HS-27A (cell line): ENCODE results near the gene INPP4B.
"Not testable (repeated sequence)": the region's sequence is repeated elsewhere in the genome, so short reads cannot be mapped to it uniquely, and the experiment has no call there.

Experiments used
- DNase-seq: peaks from one replicate; pipeline ENCODE4 v3.0.0-alpha.2; 2012; ENCODE audit warnings: low read depth, missing footprints

Gene INPP4B

GRCh38 chr4:142683997-142684396, 162.1 kb downstream of the INPP4B start:
- no peak for DNase-seq

GRCh38 chr4:142683503-142683902, 162.6 kb downstream of the INPP4B start:
- no peak for DNase-seq

- no peak for DNase-seq
Measured at GRCh38 chr4:142671516-142671915, 174.6 kb downstream of the INPP4B start.

- DNase-seq: peak; percentile 20
Measured at GRCh38 chr4:142663828-142664227, 182.3 kb downstream of the INPP4B start.

GRCh38 chr4:142660728-142661127, 185.4 kb downstream of the INPP4B start:
- DNase-seq: no peak

GRCh38 chr4:142656178-142656577, 189.9 kb downstream of the INPP4B start:
- peak; percentile 22 for DNase-seq

GRCh38 chr4:142648378-142648777, 197.7 kb downstream of the INPP4B start:
- no peak for DNase-seq

GRCh38 chr4:142645475-142646108, 200.5 kb downstream of the INPP4B start:
- DNase-seq: no peak

- not testable (repeated sequence) for DNase-seq
Measured at GRCh38 chr4:142644628-142645027, 201.5 kb downstream of the INPP4B start.

GRCh38 chr4:142637614-142638013, 208.5 kb downstream of the INPP4B start:
- DNase-seq: no peak

GRCh38 chr4:142631836-142632235, 214.3 kb downstream of the INPP4B start:
- no peak for DNase-seq

- peak; percentile 57 for DNase-seq
Measured at GRCh38 chr4:142615324-142615665, 230.8 kb downstream of the INPP4B start.

- DNase-seq: peak; percentile 42
Measured at GRCh38 chr4:142614621-142615323, 231.3 kb downstream of the INPP4B start.

- DNase-seq: no peak
Measured at GRCh38 chr4:142607976-142608375, 238.1 kb downstream of the INPP4B start.

GRCh38 chr4:142600952-142601351, 245.1 kb downstream of the INPP4B start:
- DNase-seq: no peak

GRCh38 chr4:142598132-142598531, 248.0 kb downstream of the INPP4B start:
- no peak for DNase-seq

- DNase-seq: no peak
Measured at GRCh38 chr4:142596595-142596994, 249.5 kb downstream of the INPP4B start.

- DNase-seq: no peak
Measured at GRCh38 chr4:142596121-142596520, 250.0 kb downstream of the INPP4B start.

- DNase-seq: no peak
Measured at GRCh38 chr4:142595222-142595871, 250.8 kb downstream of the INPP4B start.

- no peak for DNase-seq
Measured at GRCh38 chr4:142585411-142585810, 260.7 kb downstream of the INPP4B start.

GRCh38 chr4:142583708-142584107, 262.4 kb downstream of the INPP4B start:
- DNase-seq: no peak

- DNase-seq: no peak
Measured at GRCh38 chr4:142582340-142582739, 263.8 kb downstream of the INPP4B start.

- DNase-seq: no peak
Measured at GRCh38 chr4:142581881-142582280, 264.2 kb downstream of the INPP4B start.
